HEK293T (cell line): ENCODE results near the gene GDF2.

ENCODE experiments used
- CTBP1 ChIP-seq: fragments of 450-650 bp; IDR thresholded peaks from 2 replicates; pipeline ENCODE4 v1.6.1; 2016; ENCODE audit warnings: borderline replicate concordance
- FOXA1 ChIP-seq: fragments of 450-650 bp; IDR thresholded peaks from 2 replicates; pipeline ENCODE4 v1.6.1; 2016; ENCODE audit warnings: mild to moderate bottlenecking
- FOXK2 ChIP-seq: fragments of 450-650 bp; IDR thresholded peaks from 2 replicates; pipeline ENCODE4 v1.6.1; 2016; ENCODE audit warnings: mild to moderate bottlenecking
- FOXM1 ChIP-seq: fragments of 450-650 bp; IDR thresholded peaks from 2 replicates; pipeline ENCODE4 v1.6.1; 2017; ENCODE audit warnings: mild to moderate bottlenecking, borderline replicate concordance
- LEF1 ChIP-seq: fragments of 450-650 bp; IDR thresholded peaks from 2 replicates; pipeline ENCODE4 v1.6.1; 2017; ENCODE audit warnings: mild to moderate bottlenecking, borderline replicate concordance
- NFRKB ChIP-seq: fragments of 450-650 bp; IDR thresholded peaks from 2 replicates; pipeline ENCODE4 v1.6.1; 2016; ENCODE audit warnings: mild to moderate bottlenecking, moderate library complexity
- SP1 ChIP-seq: fragments of 450-650 bp; IDR thresholded peaks from 2 replicates; pipeline ENCODE4 v1.6.1; 2017
- SUZ12 ChIP-seq: fragments of 450-650 bp; IDR thresholded peaks from 2 replicates; pipeline ENCODE4 v1.6.1; 2016; ENCODE audit warnings: mild to moderate bottlenecking

DNA sequence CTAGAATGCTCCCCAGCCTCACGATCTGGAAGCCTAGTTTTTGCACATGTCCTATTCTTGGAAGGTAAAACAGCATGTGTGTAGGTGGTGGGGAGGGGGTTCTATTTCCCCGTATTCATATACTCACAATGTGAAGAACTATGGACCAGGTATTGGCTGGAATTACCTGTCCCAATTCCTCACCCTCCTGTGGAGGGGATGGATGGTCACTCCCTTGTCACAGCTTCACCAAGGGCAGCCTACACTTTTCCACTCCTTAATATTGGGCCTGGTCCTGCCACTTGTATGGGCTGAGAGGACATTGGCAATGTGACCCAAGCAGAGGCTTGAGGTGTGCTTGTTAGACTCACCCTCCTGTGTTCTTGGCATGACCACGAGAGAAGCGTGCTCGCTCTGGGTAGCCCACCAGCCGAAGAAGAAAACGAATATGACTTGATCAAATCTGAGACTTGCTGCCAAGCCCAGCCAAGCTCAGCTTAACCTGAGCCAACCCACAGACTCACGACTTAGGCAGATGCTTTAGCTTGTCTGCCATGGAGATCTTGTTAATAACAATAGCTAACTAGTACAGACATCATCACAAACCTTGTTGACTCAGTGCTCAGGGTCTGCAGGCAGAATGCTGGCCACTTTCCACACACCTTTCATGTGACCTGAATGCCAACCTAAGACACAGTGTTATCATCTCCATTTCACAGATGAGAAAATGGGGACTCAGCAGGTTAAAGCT, 44.6 kb downstream of the GDF2 start:
- no peak for TF ChIP-seq FOXK2
- TF ChIP-seq CTBP1, result no peak
- TF ChIP-seq SUZ12, result no peak
- no peak for TF ChIP-seq FOXA1
- no peak for TF ChIP-seq FOXM1
- TF ChIP-seq SP1, result no peak
- no peak for TF ChIP-seq LEF1
- TF ChIP-seq NFRKB, result no peak
